Stimulated activated CD4-positive, alpha-beta T cell treated with anti-CD3 and anti-CD28 coated beads, TNF-alpha, amount 100 ng/mL, for 4 hours (primary cell): Measurements from ENCODE around the gene TTC12.
"Not testable (repeated sequence)": the region's sequence is repeated elsewhere in the genome, so short reads cannot be mapped to it uniquely, and the experiment has no call there.

ENCODE experiments used
- DNase-seq, 3 experiments: peaks; one replicate each; pipeline ENCODE4 v3.0.0-alpha.2; 2020; ENCODE audit warnings: low read depth in 3 of 3

TTC12 gene

DNA sequence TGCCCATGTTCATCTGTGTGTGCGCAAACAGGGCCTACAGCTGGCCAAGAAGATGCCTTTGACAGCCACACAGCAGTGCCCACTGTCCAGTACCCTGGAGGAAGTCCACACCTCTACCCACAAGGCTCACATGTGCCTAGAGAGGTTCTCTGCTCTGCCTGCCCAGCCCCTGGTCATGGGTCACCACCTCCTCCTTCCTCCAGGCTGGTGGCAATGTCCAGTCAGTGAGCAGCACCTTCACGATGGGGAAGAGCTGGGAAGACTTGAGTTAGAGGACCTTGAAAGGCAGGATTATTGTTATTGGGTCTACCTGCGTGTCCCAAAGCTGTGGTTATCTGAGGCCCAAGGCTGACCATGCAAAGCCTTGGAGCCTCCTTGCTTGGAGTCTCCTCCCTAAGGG lies 28.4 kb upstream of the TTC12 start:
- DNase-seq = no peak

DNA sequence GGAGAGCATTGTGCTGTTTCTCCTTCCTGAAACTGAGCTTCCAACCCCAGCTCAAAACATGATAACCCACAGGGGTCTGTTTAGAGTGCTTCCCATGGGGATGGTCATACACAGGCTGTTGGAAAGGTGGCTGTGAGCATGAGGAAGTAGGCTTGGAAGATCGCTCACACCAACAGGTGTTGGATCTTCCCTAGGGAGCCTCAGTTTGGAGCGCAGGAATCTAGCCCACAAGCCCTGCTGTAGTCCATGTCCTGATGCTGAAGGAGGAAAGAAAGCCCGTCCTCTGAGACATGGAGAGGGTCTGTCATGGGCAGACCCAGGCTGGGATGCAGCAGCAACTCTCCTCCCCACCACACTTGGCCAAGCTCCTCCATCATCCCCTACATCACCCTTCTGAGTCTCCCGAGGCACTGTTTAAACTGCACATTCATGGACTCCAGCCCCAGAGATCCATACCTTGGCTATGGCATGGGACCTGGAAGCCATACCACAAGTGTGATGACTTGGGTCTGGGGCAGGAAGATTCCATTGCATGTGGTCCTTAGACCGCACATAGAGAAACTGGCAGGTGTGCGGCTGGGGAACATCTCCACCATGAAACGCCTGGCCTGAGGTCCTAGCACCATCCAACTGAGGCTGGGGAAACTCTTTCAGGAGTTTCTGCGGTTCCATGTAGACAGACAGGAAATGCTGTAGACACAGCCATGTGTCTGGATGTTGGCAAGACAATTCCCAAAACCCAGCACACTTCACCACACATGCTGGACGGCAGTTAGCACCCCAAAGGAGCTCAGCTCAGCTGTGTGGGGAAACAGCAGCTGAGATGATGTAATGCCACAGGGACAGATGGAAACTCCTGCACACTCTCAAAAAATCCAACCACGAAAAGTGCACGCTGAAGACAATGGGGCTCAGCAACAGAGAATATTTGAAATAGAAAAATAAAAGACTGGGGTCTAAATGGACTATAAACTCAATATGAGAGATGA lies 27.6 kb upstream of the TTC12 start:
- DNase-seq = no peak

GRCh38 chr11:113287801-113288200 lies 26.6 kb upstream of the TTC12 start:
- no peak for DNase-seq

DNA sequence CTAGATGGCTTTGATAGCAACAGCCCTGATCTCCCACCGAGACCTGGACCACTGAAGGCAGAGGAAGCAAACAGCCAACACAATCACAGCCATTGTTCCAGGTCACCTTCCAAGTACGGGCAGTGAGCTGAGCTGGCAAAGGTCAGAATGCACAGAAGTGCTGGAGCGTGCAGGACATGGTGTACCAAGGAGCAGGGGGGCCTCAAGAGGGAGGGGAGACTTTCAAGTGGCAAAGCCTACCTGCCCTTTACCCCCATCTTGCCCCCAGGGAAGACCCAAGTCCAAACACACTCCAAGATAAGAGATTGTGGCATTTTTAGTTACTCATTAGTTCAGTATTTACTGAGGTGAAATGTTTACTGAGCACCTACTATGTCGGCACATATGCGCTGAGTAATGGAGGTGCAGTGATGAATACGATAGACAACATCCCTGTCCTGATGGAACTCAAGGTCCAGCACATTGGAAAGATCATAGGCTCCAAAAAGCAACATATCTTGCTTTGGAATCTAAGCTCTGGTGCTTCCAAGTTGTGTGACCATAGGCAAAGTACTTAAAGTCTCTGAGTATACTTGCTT lies 26.0 kb upstream of the TTC12 start:
- no peak for DNase-seq

DNA sequence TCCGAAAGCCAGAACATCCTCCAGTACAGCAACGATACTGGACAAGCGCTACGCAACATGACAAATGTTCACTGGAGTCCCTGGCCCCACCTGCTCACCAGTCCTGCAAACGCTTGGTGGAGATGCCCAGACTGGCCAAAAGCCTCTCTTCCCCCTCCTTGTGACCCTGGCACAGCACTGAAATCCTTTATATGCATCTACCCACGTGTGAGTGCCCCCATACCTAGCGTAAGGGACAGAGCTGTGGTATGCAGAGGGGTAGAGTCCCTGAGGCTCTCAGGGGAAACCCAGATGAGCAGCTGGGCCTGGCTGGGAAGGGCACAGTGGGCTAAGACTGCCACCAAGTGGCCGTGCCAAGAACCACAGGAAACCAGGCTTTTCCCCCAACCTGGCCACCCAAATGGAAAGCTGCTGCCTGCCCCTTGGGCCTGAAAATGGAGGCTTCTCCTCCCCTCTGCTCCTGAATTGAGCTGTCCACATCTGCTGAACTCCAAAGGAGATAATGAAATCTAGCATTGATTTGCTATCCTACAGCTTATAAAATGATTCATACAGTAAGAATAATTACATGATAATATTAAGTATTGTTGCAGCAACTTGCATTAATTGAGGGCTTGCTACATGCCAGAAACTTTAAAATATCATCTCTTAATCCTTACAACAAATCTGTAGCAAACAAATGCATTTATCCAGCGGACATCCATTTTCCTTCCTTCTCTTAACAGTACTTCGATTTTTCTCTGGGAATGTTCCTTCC lies 24.8 kb upstream of the TTC12 start:
- peak; percentile 31 to 42 (median 37) for DNase-seq

DNA sequence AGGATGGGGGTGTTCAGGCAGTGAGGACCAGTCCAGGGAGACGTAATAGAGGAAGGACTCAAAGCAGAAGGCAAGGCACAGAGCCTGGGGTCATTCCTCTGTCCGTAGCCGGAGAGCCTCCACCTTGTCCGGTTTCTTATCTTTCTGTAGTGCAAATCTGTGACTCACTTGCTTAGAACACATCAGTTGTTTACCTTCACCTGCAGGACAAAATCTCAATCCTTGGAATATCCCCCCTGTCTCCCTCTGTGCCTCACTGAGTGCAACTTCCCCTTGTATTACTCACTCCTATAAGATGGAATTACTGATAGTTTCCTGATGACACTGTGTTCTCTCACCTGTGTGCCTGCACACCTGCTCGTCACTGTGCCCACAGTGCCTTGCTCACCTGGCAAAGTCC lies 20.4 kb upstream of the TTC12 start:
- DNase-seq = no peak

DNA sequence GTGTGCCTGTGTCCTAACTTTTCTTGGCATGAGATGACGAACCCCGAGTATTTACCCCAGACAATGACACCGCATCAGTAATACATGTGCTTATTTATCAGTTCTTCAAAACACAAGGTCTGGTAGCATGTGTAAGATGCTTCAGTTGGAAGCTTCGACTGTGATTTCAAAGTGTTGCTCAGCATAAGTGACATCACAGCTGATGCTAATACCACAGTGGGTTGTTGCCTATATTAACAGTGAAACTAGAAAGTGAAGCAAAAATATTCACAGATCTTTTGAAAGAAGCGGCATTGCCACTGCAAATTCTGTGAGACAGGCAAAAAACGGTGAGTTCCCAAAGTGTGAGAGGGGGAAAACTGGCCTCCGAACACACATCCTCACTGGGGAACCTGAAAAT lies 18.4 kb upstream of the TTC12 start:
- DNase-seq = no peak

DNA sequence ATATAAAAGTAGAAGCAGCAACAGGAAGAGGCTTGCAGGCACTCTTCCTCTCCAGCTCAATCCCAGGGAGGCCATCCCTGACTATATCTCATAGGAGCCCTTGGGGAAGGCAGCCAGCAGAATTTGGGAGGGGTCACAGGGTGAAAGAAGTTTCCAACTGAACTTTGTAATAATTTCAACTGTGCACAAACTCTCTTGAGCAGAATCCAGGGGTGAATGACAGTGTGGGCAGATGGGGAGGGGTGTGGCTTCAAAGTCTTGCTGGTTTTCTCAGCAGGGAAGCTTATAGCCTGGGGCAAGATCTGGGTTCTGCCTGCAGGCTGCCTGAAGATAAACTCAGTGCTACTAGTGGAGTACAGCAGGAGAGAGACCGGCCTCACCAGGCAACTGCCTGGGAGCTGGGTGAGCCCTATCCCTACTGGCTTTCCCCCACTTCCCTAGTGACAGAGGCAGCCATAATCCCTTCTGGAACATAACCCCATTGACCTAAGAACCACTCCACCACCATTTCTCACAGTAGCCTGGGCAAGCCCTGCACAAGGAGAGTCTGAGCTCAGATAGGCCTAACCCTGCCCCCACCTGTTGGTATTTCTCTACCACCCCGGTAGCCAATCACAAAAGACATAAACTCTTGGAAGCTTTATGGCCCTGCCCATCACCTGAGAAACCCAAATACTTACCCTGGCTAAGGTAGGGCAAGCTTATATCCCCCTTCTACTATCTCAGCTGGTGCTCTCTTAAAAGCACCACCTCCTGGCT lies 17.8 kb upstream of the TTC12 start:
- DNase-seq = no peak

DNA sequence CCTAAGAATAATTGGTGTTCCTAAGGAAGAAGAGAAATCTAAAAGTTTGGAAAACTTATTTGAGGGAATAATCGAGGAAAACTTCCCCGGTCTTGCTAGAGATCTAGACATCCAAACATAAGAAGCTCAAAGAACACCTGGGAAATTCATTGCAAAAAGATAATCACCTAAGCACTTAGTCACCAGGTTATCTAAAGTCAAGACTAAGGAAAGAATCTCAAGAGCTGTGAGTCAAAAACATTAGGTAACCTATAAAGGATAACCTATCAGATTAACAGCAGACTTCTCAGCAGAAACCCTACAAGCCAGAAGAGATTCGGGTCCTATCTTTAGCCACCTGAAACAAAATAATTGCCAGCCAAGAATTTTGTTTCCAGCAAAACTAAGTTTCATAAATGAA lies 15.9 kb upstream of the TTC12 start:
- not testable (repeated sequence) for DNase-seq

- DNase-seq = no peak
Observed at GRCh38 chr11:113304916-113305315, 9.5 kb upstream of the TTC12 start.

- DNase-seq = peak; percentile 33 to 45 (median 45)
Observed at GRCh38 chr11:113305440-113306336, 8.7 kb upstream of the TTC12 start.

DNA sequence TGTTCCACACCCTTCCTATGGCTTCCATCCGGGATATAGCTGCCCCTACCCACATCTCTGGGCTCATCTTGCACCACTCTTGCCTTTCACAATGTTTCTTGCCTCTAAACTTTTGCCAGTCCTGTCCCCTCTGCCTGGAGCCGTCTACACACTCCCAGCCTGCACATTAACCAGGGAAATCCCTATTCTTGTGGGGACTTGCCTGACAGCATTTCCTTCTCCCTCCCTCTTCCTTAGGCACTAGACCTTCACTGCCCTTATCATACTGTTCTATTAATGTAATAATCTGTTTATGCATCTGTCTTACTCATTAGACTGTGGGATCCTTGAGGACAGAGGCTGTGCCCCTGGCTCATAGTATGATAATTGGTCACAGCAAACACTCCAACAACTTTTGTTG lies 5.8 kb upstream of the TTC12 start:
- DNase-seq = no peak

GRCh38 chr11:113311536-113311935 lies 2.8 kb upstream of the TTC12 start:
- DNase-seq = no peak

DNA sequence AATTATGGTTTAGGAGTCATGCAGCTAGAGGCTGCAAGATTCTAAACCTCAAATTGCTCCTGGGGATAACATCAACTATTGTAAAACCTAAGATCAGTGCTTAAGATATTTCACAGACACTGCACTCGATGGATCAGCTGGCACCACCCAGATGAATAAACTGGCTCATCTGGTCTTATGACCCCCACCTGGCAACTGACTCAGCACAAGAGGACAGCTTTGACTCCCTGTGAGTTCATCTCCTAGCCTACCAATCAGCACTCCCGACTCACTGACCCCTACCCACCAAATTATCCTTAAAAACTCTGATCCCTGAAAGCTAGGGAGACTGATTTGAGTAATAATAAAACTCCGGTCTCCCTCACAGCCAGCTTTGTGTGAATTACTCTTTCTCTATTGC lies 782 bp upstream of the TTC12 start:
- no peak for DNase-seq

- DNase-seq = no peak
Observed at GRCh38 chr11:113314065-113314388, 356 bp upstream of the TTC12 start.

GRCh38 chr11:113315811-113316210 lies 1.4 kb downstream of the TTC12 start:
- no peak for DNase-seq

DNA sequence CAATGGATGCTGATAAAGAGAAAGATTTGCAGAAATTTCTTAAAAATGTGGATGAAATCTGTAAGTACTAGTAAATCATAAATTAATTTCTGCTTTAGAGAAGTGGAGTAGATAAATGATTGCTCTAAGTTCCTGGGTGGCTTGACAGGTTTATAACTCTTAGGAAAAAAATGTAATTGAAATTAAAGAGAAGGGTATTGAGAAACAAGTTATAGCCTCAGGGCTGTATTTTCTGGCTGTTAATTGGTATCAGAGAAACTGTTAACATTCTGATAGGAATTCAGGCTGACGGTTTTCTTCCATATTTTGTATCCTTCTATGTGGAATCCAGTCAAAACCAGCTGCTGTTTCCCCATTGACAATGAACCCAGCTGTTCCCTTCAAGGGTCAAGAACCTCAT lies 1.9 kb downstream of the TTC12 start:
- DNase-seq = no peak

DNA sequence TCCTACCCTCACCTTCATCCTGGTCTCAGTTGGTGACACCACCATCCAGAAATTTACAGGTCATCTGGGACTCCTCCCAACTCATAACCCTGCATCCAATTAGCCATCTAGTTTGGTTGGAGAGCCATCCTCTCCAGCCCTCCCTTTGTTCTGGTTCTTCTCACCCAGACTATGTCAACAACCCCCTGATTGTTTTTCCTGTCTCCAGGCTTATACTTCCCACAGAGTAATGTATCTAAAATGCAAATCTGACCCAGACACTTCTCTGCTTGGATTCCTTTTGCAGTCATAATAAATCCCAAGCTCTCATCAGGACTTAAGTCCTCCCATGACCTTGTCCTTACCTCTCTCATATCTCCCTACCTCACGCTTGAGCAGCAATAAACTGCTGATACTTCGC lies 3.0 kb downstream of the TTC12 start:
- no peak for DNase-seq

DNA sequence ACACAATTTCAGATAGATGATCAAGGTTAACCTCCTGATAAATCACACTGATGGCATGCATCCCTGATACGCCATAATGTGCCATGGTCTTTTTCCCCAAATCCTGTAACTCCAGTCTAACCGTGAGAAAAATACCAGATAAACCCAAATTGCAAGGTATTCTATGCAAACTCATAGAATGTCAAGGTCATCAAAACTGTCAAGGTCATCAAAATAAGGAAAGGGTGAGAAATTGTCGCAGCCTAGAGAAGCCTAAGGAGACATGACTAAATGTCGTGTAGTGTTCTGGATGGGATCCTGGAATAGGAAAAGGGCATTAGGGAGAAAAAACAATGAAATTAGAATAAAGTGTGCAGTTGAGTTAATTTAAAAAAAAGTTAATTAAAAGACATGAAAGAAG lies 4.7 kb downstream of the TTC12 start:
- DNase-seq = no peak

DNA sequence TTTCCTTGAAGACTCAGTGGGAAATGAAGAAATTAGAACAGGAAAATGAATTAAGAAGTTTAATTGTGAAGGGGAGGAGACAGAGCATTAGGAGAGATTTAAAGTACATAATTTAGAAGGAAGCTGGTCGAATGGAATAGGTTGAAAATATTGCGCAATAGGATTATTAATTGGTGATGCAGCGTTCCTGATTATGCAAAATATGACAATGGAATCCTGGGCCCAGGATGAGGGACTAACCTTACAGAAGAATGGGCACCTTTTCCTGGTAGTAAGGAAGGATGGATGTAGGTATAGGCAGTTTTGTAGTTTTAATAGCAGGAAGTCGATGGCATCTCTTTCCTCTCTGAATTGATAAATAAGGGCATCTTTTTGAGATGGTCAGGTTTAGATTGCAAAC lies 7.8 kb downstream of the TTC12 start:
- DNase-seq = no peak

GRCh38 chr11:113324250-113324649 lies 9.9 kb downstream of the TTC12 start:
- DNase-seq = no peak
